ENCODE measurements around the gene BCLAF3.

DNA sequence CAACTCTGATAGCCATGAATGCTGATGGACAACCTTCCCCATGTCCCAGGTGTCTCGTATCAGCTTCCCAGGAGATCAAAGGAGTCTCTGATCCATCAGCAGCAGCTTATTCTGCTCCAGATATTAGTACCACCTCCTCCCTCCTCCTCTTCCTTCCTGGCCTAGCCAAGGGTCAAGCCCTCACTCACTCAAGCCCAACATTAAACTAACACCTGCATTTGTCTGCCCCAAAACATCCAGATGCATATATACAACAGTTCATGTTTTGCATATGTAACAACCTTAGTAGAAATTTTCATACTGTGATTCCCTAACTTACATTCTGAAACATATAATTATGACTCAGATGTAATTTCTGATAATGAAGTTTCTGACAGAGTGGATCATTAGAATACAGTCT lies 29.9 kb downstream of the BCLAF3 start:
- no peak for TF ChIP-seq EZH2 (IDR thresholded peaks at IDR 0.05; ENCODE audit: borderline replicate concordance, insufficient read depth, low read depth, low read length, poor library complexity, severe bottlenecking)
- TF ChIP-seq, protein P1, sequence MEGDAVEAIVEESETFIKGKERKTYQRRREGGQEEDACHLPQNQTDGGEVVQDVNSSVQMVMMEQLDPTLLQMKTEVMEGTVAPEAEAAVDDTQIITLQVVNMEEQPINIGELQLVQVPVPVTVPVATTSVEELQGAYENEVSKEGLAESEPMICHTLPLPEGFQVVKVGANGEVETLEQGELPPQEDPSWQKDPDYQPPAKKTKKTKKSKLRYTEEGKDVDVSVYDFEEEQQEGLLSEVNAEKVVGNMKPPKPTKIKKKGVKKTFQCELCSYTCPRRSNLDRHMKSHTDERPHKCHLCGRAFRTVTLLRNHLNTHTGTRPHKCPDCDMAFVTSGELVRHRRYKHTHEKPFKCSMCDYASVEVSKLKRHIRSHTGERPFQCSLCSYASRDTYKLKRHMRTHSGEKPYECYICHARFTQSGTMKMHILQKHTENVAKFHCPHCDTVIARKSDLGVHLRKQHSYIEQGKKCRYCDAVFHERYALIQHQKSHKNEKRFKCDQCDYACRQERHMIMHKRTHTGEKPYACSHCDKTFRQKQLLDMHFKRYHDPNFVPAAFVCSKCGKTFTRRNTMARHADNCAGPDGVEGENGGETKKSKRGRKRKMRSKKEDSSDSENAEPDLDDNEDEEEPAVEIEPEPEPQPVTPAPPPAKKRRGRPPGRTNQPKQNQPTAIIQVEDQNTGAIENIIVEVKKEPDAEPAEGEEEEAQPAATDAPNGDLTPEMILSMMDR (IDR thresholded peaks at IDR 0.05): no peak
